Astrocyte of the spinal cord (primary cell): ENCODE results near the gene SASH1.

ENCODE experiments used
- DNase-seq: peaks from one replicate; pipeline ENCODE4 v3.0.0; 2011; ENCODE audit warnings: low read depth, low spot score
- H3K4me3 ChIP-seq: 2 replicates; pipeline ENCODE4 v1.5.1; 2011; ENCODE audit warnings: low read depth, mild to moderate bottlenecking, low read length, moderate library complexity
- CTCF ChIP-seq: IDR thresholded peaks from 2 replicates; pipeline ENCODE4 v1.5.1; 2012; ENCODE audit warnings: low read depth, mild to moderate bottlenecking, low read length, inconsistent platforms
- in situ Hi-C: cut with HindIII; loops from 2 replicates; pipeline ENCODE4 v1.10.0; 2017; ENCODE audit warnings: low sequenced_read_pairs

SASH1 gene

DNA sequence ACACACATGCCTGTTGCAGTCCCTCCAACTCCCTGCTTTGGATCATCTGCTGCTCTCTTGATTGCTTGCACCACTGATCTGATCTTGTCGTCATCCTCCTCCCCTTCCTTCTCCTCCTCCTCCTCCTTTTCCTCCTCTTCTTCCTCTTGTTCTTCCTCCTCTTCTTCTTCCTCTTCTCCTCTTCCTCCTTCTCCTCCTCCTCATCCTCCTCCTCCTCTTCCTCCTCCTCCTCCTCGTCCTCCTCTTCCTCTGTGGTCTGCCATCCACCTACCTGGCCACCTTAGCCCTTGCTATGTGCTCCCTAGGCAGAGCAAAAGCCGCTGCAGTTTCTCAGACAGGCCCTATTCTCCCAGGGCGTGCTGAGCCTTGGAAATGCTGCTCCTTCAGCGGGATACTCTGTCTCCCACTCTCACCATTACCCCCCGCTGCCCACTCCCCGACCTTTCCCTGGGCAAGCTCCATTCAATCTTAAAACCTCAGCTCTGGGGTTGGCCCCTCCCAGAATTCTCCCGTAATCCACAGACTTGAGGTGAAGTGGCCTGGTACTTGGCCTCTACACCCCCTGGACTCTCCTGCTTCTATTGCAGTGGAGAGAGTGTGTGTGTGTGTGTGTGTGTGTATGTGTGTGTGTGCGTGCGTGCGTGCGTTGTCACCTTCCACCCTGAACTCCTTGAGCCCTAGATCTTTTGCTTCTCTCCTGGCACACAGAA lies 105.0 kb downstream of the SASH1 start:
- no peak for DNase-seq
- TF ChIP-seq CTCF = no peak
- no peak overlapping the region for H3K4me3 ChIP-seq
- in situ Hi-C loops = no loop called here

DNA sequence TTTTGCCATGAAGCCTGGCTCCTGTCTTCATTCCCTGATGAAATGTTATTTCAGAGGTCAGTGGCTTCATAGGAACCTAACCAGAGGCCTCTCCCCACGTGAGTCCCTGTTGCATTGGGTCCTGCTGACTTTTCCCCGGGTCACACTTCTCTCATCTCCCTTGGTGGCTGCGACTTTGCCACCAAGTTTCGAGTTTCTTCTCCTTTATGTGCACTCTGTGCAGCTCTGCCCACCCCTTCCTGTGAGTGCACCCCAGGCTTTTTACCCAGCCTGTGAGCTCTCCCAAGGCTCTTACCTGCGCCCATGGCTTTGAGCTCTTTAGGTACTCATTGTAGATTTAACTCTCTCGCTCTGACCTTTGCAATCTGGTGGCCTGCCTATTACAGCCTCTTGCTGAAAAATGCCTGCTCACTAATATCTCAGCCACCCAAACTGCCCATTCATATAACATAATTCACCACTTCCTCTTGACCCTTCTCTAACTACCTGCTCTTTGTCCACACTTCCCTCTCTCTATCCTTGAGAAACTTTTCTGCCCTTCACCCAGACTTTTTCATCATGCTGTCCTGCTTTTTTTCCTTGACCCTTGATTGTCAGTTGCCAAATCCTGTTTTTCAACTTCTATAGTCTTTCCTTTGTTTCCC lies 105.9 kb downstream of the SASH1 start:
- no peak for DNase-seq
- in situ Hi-C loops = no loop called here
- H3K4me3 ChIP-seq = no peak overlapping the region
- no peak for TF ChIP-seq CTCF

DNA sequence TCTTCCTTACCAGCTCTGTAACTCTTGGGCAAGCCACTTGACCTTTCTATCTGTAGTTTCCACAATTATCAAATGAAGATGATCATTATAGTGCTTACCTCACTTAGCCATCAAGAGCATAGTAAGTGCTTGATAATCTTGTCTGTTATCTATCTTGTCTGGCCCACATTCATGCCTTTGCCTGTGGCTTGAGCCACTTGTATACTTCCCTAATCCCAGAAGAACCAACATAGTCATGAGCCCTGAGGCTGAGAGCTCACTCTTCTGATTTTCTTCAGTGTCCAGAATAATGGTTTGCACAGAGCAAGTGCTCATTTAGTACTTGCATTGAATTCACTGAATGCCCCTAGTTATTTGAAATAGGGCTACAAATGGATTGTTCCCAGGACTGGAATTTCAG lies 108.2 kb downstream of the SASH1 start:
- TF ChIP-seq CTCF = no peak
- in situ Hi-C loops = no loop called here
- no peak overlapping the region for H3K4me3 ChIP-seq
- DNase-seq = no peak

DNA sequence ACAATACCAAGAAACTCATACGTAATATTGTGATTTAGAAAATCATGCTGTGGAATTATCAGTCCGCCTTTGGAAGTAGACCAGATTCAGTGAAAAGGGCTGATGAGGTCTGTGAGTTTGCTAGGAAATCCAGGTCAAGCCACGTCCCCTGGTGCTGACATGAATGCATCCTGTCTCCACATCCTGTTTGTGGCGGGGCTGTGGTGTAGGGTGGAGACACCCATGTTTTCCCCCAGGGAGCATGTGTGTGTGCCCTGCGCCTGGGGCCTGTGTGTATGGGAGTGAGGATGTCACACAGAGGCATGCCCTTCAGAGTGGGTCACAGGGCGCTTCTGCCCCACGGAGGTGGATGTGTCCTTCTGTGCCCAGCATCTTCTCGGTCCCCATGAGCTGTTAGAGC lies 109.1 kb downstream of the SASH1 start:
- no peak overlapping the region for H3K4me3 ChIP-seq
- DNase-seq = no peak
- in situ Hi-C loops = no loop called here
- no peak for TF ChIP-seq CTCF

GRCh38 chr6:148452876-148453275 lies 110.2 kb downstream of the SASH1 start:
- no peak overlapping the region for H3K4me3 ChIP-seq
- TF ChIP-seq CTCF = no peak
- in situ Hi-C loops = no loop called here
- no peak for DNase-seq

DNA sequence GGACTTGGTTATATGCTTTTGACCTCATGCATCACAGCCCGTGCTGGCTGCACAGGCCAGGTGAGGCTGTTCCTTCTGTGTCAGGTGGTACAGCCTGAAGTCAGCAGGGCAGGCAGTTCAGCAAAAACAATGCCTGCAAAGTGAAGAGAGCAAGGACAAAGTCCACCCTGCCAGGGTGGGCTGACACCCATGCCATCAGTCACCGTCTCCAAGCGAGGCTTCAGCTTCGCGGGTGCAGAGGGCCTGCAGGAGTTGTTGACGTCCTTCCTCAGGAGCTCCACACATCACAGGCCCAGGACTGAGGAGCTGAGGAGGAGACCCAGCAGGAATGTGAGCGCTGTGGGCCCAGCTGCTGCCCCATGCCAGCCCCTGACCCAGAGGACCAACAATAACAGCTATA lies 111.3 kb downstream of the SASH1 start:
- in situ Hi-C loops = no loop called here
- no peak overlapping the region for H3K4me3 ChIP-seq
- no peak for DNase-seq
- TF ChIP-seq CTCF = no peak
